ENCODE data around the gene FASTKD1.
A peak's percentile ranks its signal among the peaks of the same experiment; 100 is the strongest.
"Not testable (repeated sequence)": the region's sequence is repeated elsewhere in the genome, so short reads cannot be mapped to it uniquely, and the experiment has no call there.

The FASTKD1 gene

DNA sequence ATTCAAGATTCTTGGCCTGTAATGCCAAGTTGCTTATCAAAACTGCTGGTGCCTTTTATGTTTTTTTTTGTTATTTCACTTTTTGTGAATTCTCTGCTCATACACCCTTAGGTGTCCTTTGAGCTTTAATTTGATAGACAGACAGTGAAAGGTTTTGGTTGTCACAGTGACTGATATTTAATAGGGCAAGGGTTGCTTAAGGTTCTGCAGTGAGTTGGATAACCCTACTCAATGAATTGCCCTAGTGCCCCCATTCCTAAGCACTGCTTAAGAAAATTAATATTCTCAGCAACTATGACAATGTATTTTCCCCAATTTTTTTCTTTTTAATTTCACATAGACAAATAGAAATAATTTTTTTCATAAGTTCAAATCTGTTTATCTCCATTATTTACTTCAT is 25.9 kb upstream of the FASTKD1 start:
- no peak overlapping the region for H3K4me3 ChIP-seq (ENCODE audit: low read depth, low read length)
- TF ChIP-seq, protein P1, sequence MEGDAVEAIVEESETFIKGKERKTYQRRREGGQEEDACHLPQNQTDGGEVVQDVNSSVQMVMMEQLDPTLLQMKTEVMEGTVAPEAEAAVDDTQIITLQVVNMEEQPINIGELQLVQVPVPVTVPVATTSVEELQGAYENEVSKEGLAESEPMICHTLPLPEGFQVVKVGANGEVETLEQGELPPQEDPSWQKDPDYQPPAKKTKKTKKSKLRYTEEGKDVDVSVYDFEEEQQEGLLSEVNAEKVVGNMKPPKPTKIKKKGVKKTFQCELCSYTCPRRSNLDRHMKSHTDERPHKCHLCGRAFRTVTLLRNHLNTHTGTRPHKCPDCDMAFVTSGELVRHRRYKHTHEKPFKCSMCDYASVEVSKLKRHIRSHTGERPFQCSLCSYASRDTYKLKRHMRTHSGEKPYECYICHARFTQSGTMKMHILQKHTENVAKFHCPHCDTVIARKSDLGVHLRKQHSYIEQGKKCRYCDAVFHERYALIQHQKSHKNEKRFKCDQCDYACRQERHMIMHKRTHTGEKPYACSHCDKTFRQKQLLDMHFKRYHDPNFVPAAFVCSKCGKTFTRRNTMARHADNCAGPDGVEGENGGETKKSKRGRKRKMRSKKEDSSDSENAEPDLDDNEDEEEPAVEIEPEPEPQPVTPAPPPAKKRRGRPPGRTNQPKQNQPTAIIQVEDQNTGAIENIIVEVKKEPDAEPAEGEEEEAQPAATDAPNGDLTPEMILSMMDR (IDR thresholded peaks at IDR 0.05; ENCODE audit: low read depth, low read length) = no peak

DNA sequence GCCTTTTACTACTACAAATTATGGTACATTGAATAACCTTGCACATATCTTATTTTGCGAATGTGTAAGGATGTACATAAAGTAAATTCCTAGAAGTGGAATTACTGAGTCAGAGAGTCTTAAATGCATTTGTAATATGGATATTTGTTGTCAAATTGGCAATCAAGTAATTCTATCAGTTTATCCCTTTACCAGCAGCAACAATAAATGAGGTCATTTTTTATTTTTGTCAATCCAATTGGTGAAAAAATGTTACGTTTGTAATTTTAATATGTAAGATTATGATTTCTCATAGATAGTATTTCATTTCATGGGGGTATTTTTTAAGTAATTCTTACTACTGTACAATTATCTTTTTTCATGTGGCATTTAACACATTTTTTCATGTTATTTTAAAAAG is 25.3 kb upstream of the FASTKD1 start:
- H3K4me3 ChIP-seq (ENCODE audit: low read depth, low read length) = no peak overlapping the region
- TF ChIP-seq, protein P1 (IDR thresholded peaks at IDR 0.05; ENCODE audit: low read depth, low read length) = no peak

DNA sequence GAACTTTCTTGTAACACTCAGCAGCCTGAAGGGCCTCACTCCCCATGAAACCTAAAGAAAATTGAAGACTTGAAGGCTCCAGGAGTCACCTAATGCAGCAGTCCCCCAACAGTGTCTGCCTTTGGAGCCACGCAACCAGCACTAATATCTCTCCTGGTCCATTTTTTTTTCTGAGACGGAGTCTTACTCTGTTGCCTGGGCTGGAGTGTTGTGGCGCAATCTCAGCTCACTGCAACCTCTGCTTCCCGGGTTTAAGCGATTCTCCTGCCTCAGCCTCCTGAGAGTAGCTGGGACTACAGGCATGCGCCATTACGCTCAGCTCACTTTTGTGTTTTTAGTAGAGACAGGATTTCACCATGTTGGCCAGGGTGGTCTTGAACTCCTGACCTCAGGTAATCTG is 22.9 kb upstream of the FASTKD1 start:
- H3K4me3 ChIP-seq (ENCODE audit: low read depth, low read length) = not testable (repeated sequence)

DNA sequence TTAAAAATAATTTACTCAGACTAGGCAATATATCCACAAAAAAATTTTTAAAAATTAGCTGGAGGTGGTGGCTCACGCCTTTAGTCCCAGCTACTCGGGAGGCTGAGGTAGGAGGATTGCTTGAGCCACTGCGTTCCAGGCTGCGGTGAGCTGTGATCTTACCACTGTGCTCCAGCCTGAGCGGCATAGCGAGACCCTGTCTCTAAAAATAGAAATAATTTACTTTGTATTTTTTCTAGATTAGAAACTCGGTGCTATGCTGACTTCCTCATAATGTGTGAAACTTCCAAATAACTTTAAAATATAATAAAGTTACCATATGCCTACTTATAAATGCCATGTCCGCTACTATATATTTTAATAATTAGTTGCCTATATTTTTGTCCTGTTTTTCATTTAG is 17.1 kb upstream of the FASTKD1 start:
- TF ChIP-seq, protein P1 (IDR thresholded peaks at IDR 0.05; ENCODE audit: low read depth, low read length) = no peak
- H3K4me3 ChIP-seq (ENCODE audit: low read depth, low read length) = no peak overlapping the region

DNA sequence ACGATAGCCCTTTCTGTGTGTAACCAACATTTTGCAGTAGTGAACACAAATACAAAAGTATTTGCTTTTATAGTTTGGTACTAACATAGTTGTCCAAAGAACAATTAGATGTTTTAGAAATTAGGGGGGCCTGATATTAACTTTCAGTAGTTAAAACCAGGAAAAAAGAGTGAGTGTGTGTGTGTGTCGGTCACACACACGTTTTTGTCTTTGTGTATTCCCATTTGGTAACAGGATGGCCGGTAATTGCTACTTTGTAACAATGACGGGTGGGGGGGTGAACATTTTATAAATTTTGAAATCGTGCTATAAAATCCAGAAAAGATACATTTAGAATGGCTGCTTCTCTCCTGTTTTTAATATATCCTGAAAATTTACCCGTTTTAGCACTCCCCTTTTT is 12.0 kb upstream of the FASTKD1 start:
- TF ChIP-seq, protein P1 (IDR thresholded peaks at IDR 0.05; ENCODE audit: low read depth, low read length) = no peak
- peak overlapping the region; percentile 90 for H3K4me3 ChIP-seq (ENCODE audit: low read depth, low read length)

DNA sequence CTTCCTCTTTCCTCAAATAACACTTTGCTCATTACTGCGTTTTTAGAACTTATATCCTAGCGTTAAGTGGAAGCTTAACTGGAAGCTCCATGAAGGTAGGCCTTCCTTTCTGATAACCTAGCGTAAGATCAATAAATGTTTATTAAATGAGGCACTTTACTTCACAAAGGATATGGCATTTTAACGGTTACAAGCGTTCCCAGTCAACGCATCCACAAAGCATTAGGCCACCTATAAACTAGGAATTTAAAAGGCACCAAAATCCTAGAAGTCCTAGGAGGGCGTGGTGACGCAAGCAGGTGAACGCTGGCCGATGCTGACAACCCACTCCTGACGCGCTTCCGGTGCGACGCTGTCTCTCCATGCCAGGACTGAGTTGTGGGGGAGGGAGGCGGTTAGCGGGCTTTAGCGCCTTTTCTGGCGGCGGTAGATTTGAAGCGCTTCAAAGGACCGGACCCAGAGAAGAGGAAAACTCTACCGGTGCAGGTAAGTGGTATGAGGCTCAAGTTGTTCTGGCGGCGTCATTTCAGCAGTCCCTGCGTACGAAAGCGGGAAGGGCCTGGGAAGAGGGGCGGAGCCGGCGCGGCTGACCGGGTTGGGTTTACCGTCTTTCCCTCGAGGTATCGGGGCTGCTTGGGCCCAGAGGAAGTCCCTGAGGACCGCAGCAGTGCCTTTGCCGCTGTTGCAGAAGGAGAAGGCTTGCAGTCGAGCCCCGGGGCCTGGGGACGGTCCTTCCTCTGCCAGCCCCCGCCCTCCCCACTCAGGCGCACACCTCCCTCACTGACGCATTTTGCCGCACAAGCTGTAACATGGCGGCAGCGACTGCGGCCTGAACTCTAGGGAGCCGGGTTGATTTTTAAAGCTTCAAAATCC is 10.6 kb upstream of the FASTKD1 start, which contains the start of gene PPIG:
Gene PPIG, plus strand, starts transcription at position 347 of the 873 bp plus-strand sequence. CDS start 19,691 bp downstream, outside the sequence.
- TF ChIP-seq, protein P1 (IDR thresholded peaks at IDR 0.05; ENCODE audit: low read depth, low read length) = no peak
- H3K4me3 ChIP-seq (ENCODE audit: low read depth, low read length) = peak within 1 kb of the TSS; percentile 90

DNA sequence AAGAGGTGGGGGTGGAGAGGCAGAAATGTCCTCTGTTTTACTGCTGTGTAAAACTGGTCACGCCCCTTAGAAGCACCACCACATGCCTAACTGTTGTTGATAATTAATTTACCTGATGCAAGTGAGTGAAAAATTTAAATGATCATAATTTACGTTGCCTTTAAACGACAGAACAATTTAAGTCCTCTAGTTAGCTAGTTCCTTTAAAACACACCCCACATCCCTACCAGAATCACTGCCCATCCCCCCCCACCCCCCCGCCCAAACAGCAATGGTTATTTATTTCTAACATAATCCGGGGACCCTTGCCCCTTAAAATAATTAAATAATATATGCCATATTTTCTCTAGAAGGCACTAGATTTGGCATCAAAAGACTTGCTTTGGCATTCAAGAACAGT is 9.9 kb upstream of the FASTKD1 start:
- TF ChIP-seq, protein P1 (IDR thresholded peaks at IDR 0.05; ENCODE audit: low read depth, low read length) = no peak
- H3K4me3 ChIP-seq (ENCODE audit: low read depth, low read length) = no peak overlapping the region

DNA sequence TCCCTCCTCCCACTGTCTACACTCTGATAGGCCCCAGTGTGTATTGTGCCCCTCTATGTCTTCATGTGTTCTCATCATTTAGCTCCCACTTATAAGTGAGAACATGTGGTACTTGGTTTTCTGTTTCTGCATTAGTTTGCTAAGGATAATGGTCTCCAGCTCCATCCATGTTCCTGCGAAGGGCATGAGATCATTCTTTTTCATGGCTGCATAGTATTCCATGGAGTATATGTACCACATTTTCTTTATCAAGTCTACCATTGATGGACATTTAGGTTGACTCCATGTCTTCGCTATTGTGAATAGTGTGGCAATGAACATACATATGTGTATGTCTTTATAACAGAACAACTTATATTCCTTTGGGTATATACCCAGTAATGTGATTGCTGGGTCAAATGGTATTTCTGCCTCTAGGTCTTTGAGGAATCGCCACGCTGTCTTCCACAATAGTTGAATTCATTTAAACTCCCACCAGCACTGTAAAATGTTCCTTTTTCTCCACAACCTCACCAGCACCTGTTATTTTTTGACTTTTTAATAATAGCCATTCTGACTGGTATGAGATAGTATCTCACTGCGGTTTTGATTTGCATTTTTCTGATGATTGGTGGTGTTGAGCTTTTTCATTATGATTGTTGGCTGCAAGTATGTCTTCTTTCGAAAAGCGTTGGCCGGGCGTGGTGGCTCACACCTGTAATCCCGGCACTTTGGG is 9.0 kb upstream of the FASTKD1 start:
- H3K4me3 ChIP-seq (ENCODE audit: low read depth, low read length) = not testable (repeated sequence)

Measured in WI38 (cell line).